ENCODE data around the gene SPATA16. TPM values are rescaled to one million over a fixed set of nuclear protein-coding genes. Genes with fewer than 3 reads are reported as not detected.
A peak's percentile ranks its signal among the peaks of the same experiment; 100 is the strongest.
"Not testable (repeated sequence)": the region's sequence is repeated elsewhere in the genome, so short reads cannot be mapped to it uniquely, and the experiment has no call there.

Gene SPATA16
- total RNA-seq, 1 experiment from 2014 or later, result not detected

GRCh38 chr3:172877011-172877410 is 264.0 kb downstream of the SPATA16 start:
- DNase-seq (ENCODE audit: low spot score), result no peak

- DNase-seq (ENCODE audit: low spot score), result no peak
These were observed 264.7 kb downstream of the SPATA16 start for GRCh38 chr3:172876297-172876696.

GRCh38 chr3:172875039-172875438 is 266.0 kb downstream of the SPATA16 start:
- no peak for DNase-seq (ENCODE audit: low spot score)

GRCh38 chr3:172869784-172870518 is 271.1 kb downstream of the SPATA16 start:
- DNase-seq (ENCODE audit: low spot score), result no peak

- no peak for DNase-seq (ENCODE audit: low spot score)
These were observed 271.7 kb downstream of the SPATA16 start for GRCh38 chr3:172869368-172869771.

GRCh38 chr3:172868582-172869200 is 272.3 kb downstream of the SPATA16 start:
- DNase-seq (ENCODE audit: low spot score), result no peak

- DNase-seq (ENCODE audit: low spot score), result not testable (repeated sequence)
These were observed 274.2 kb downstream of the SPATA16 start for GRCh38 chr3:172866726-172867350.

- DNase-seq (ENCODE audit: low spot score), result peak; percentile 38
These were observed 282.0 kb downstream of the SPATA16 start for GRCh38 chr3:172859041-172859440.

GRCh38 chr3:172856795-172857742 is 284.0 kb downstream of the SPATA16 start:
- DNase-seq (ENCODE audit: low spot score), result peak; percentile 77

GRCh38 chr3:172855037-172855436 is 286.0 kb downstream of the SPATA16 start:
- no peak for DNase-seq (ENCODE audit: low spot score)

GRCh38 chr3:172853921-172854666 is 286.9 kb downstream of the SPATA16 start:
- DNase-seq (ENCODE audit: low spot score), result no peak

GRCh38 chr3:172853005-172853404 is 288.0 kb downstream of the SPATA16 start:
- DNase-seq (ENCODE audit: low spot score), result no peak

- DNase-seq (ENCODE audit: low spot score), result peak; percentile 43
These were observed 292.1 kb downstream of the SPATA16 start for GRCh38 chr3:172848910-172849309.

GRCh38 chr3:172847292-172847691 is 293.7 kb downstream of the SPATA16 start:
- DNase-seq (ENCODE audit: low spot score), result no peak

- peak; percentile 71 for DNase-seq (ENCODE audit: low spot score)
These were observed 294.3 kb downstream of the SPATA16 start for GRCh38 chr3:172846706-172847105.

GRCh38 chr3:172846103-172846561 is 294.9 kb downstream of the SPATA16 start:
- peak; percentile 8 for DNase-seq (ENCODE audit: low spot score)

- DNase-seq (ENCODE audit: low spot score), result no peak
These were observed 296.6 kb downstream of the SPATA16 start for GRCh38 chr3:172844428-172844827.

GRCh38 chr3:172840913-172841312 is 300.1 kb downstream of the SPATA16 start:
- no peak for DNase-seq (ENCODE audit: low spot score)

- no peak for DNase-seq (ENCODE audit: low spot score)
These were observed 300.6 kb downstream of the SPATA16 start for GRCh38 chr3:172840463-172840862.

GRCh38 chr3:172839679-172840078 is 301.4 kb downstream of the SPATA16 start:
- DNase-seq (ENCODE audit: low spot score), result no peak
